Heart right ventricle (tissue), 16 donors: ENCODE results near the gene CASK. TPM values are rescaled to one million over a fixed set of nuclear protein-coding genes. Genes with fewer than 3 reads are reported as not detected.

ENCODE experiments used
- ATAC-seq, 8 donors: fragments of 200-7000 bp; cut with Tn5 transposase; one replicate each; pipeline ENCODE4 v1.9.1; 2020; ENCODE audit warnings: mild to moderate bottlenecking in 8 of 8, moderate library complexity in 8 of 8, moderate number of reproducible peaks in 1 of 8
- DNase-seq, 2 donors: peaks; one replicate each; pipeline ENCODE4 v3.0.0-alpha.2; 2020
- H3K27ac ChIP-seq, 10 donors: fragments of 200-600 bp; sonication (generic) in 2 of 10; one replicate each; pipeline versions ENCODE4 v1.5.0 to v1.8.0; 2020 to 2022; ENCODE audit warnings: mild to moderate bottlenecking in 3 of 10
- H3K27me3 ChIP-seq, 7 donors: fragments of 200-600 bp; one replicate each; pipeline ENCODE4 v1.8.0; 2021 to 2022; ENCODE audit warnings: mild to moderate bottlenecking in 2 of 7
- H3K36me3 ChIP-seq, 9 donors: fragments of 200-600 bp; sonication (generic) in 1 of 9; one replicate each; pipeline versions ENCODE4 v1.5.0 to v1.8.0; 2020 to 2022; ENCODE audit warnings: mild to moderate bottlenecking in 2 of 9
- H3K4me1 ChIP-seq, 9 donors: fragments of 200-600 bp; sonication (generic) in 1 of 9; one replicate each; pipeline versions ENCODE4 v1.5.0 to v1.8.0; 2020 to 2022; ENCODE audit warnings: mild to moderate bottlenecking in 4 of 9
- H3K4me3 ChIP-seq, 10 donors: fragments of 200-600 bp; sonication (generic) in 2 of 10; one replicate each; pipeline versions ENCODE4 v1.5.0 to v1.8.0; 2020 to 2022; ENCODE audit warnings: mild to moderate bottlenecking in 7 of 10, moderate library complexity in 2 of 10
- H3K9me3 ChIP-seq, 11 donors: fragments of 200-600 bp in 10 of 11; sonication (generic) in 2 of 11; one replicate each; pipeline versions ENCODE4 v1.5.0 to v1.8.0; 2013 to 2022; ENCODE audit warnings: mild to moderate bottlenecking in 2 of 11, control low read depth in 1 of 11, moderate library complexity in 1 of 11
- WGBS, 2 donors: extraction: QIAGEN DNeasy Blood & Tissue Kit; methylation state at CpG; one replicate each; pipeline ENCODE4 v1.1.7; 2013; ENCODE audit warnings: inconsistent platforms in 1 of 2; 5-methylcytosine and 5-hydroxymethylcytosine counted together
- intact Hi-C, 10 donors: fragments of 100-400 bp; cut with DNase I; formaldehyde crosslinking; loops; one replicate each; pipeline versions ENCODE4 v1.11.1 to v1.14.2; 2022
- polyA plus RNA-seq, 2 donors: library from polyadenylated mRNA; stranded (reverse); fragments of 200-250 nt; gene quantifications; one replicate each; pipeline ENCODE4 v1.2.3, GENCODE V29; 2013
- total RNA-seq, 10 donors: library from RNA; stranded (reverse); fragmentation: NEBNext Ultra II Directional in 3 of 10; extraction: Animal tissue kit (Norgen Biotek cat#: 25700) in 3 of 10; gene quantifications; one replicate each; pipeline versions ENCODE4 v1.2.1 to v1.2.4, GENCODE V29; 2021 to 2023
- TF ChIP-seq, protein P1 (sequence below), 9 donors: fragments of 200-600 bp; sonication (generic) in 2 of 9; IDR thresholded peaks; one replicate each; pipeline versions ENCODE4 v1.5.0 to v1.8.0; 2021 to 2022; ENCODE audit warnings: antibody characterized with exemption in 9 of 9, mild to moderate bottlenecking in 5 of 9, moderate library complexity in 1 of 9
- donor health status: Arrhythmogenic right ventricular cardiomyopathy.
- donor health status: ischemic (EF 13 %, LVEDD 7.1; RV severe dilation, severe dysfunction).
- donor health status: healthy with polysubstance abuse.
- donor health status: DM: no; HTN: yes; CAD: no.
- donor health status: DM: no; HTN: no; CAD: no.
- donor health status: ischemic (EF 25% LVEDD 6.9; RV normal size, moderate dysfunction).
- donor health status: ischemic (EF 25% LVEDD 5.7; RV mildly dilated, moderate dysfunction).
- donor health status: healthy.
- donor health status: DM: yes; HTN: yes; CAD: no.
- donor health status: Ischemic cardiomyopathy.
- donor health status: ischemic (EF 35%, LVEDD 5.7; RV mildly dilated, moderate dysfunction).
- donor health status: nonischemic (EF 11% LVEDD 7.7; RV severe dilation, severe dysfunction).
- donor health status: DM: yes; HTN: yes; CAD: no.
- donor health status: PGD.
- donor health status: ischemic (EF 29% LVEDD 5.4; RV normal size, mild dysfunction).
- donor health status: nonischemic (EF 23%, LVEDD 6.1; RV moderate dilation, normal function).

Gene CASK
- total and polyA plus RNA-seq, 12 donors = 2.2 to 20.7 (median 12.7) TPM

DNA sequence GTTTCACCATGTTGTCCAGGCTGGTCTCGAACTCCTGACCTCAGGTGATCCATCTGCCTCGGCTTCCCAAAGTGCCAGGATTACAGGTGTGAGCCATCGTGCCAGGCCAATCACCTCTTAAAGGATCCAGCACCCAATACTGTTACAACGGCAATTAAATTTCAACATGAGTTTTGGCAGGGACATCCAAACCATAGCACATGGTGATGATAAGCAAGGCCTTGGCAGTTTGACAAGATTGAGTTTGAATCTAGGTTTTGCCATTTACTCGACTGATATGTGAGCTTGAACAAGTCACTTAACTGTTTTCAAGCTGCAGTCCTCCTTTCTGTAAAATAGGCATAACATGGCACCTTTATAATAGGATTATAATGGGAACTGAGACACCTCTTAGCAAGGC is 115.3 kb downstream of the CASK start:
- Histone ChIP-seq H3K27ac (no peak overlapping the region), H3K36me3 (no peaks in the 10 kb centered on the region), H3K9me3 (peaks cover 0 to 22% (median 3%) of the 10 kb centered on the region in 11 donors), H3K4me3 (no peak overlapping the region), H3K27me3 (peaks cover 0 to 4% (median 0%) of the 10 kb centered on the region in 7 donors), H3K4me1 (no peaks in the 10 kb centered on the region)
- TF ChIP-seq, protein P1, sequence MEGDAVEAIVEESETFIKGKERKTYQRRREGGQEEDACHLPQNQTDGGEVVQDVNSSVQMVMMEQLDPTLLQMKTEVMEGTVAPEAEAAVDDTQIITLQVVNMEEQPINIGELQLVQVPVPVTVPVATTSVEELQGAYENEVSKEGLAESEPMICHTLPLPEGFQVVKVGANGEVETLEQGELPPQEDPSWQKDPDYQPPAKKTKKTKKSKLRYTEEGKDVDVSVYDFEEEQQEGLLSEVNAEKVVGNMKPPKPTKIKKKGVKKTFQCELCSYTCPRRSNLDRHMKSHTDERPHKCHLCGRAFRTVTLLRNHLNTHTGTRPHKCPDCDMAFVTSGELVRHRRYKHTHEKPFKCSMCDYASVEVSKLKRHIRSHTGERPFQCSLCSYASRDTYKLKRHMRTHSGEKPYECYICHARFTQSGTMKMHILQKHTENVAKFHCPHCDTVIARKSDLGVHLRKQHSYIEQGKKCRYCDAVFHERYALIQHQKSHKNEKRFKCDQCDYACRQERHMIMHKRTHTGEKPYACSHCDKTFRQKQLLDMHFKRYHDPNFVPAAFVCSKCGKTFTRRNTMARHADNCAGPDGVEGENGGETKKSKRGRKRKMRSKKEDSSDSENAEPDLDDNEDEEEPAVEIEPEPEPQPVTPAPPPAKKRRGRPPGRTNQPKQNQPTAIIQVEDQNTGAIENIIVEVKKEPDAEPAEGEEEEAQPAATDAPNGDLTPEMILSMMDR (IDR thresholded peaks at IDR 0.05) = no peak
- 61 to 69% methylated on average over 5 of the region's 5 CpGs for WGBS, 2 donors
- intact Hi-C loops = no loop called here
- no peak for ATAC-seq
- DNase-seq = no peak

DNA sequence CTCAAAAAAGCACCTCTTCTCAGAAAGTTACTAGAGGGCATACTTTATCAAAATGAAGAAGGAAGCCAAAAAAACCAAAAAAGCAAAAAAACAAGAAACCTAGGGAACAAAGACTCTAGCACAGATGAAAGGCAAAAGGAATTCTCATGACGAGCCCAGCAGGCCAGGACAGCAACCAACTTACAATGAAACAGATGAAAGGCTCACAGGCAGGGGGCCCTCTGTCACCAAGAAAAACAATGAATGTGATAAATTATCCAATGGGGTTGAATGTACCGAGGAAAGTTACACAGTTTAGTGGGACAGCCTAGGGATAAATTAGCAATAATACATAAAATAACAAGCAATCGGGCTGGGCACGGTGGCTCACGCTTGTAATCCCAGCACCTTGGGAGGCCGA is 120.4 kb downstream of the CASK start:
- WGBS, 2 donors = 79 to 81% methylated on average over 6 of the region's 6 CpGs
- no peak for DNase-seq

DNA sequence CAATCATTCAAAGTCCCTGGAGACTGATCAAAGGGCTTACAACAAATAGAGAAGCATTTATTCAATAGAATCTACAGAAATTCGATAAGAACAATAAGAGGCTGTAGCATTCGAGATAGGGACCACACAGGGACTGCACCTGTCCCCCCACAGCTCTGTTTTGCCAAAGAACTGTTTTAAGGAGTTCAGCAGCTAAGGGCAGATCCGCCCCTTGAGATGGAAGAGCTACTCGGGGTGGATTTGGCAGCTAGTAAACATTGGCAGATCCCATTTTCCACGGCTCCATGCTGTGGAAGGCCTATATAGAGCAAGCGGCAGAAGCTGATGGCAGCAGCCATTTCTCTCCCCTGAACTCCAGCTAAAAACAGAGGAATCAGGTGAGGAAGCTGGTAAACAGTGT is 123.7 kb downstream of the CASK start:
- TF ChIP-seq, protein P1 (IDR thresholded peaks at IDR 0.05) = no peak
- Histone ChIP-seq H3K4me3 (no peak overlapping the region), H3K4me1 (peaks cover 0 to 5% (median 0%) of the 10 kb centered on the region in 9 donors), H3K27ac (no peak overlapping the region), H3K27me3 (peaks cover 0 to 39% (median 0%) of the 10 kb centered on the region in 7 donors), H3K36me3 (no peaks in the 10 kb centered on the region), H3K9me3 (peaks cover 0 to 11% (median 0%) of the 10 kb centered on the region in 11 donors)
- 77 to 81% methylated on average over 6 of the region's 6 CpGs for WGBS, 2 donors
- no peak for ATAC-seq
- no peak for DNase-seq
- intact Hi-C loops = loop anchor here in 7 of 10 donors (5.0 to 10.0 kb wide), 2 partner anchors 1755 to 1758 kb away; no protein-coding TSS in a partner anchor

More for the DNA sequence above, 120.4 kb downstream of the CASK start:
- ATAC-seq = no peak
- no peak overlapping the region for H3K27ac ChIP-seq
- no peaks in the 10 kb centered on the region for H3K36me3 ChIP-seq
- peaks cover 0 to 30% (median 0%) of the 10 kb centered on the region in 7 donors for H3K27me3 ChIP-seq
- peaks cover 0 to 14% (median 0%) of the 10 kb centered on the region in 11 donors for H3K9me3 ChIP-seq
- H3K4me1 ChIP-seq = peaks cover 0 to 5% (median 0%) of the 10 kb centered on the region in 9 donors
- TF ChIP-seq, protein P1 (IDR thresholded peaks at IDR 0.05) = peak in 2 of 9 donors; percentile 16 to 29
- intact Hi-C loops = loop anchor here in 1 of 10 donors (5.0 kb wide), 1 partner anchor 1754 kb away; no protein-coding TSS in a partner anchor
- no peak overlapping the region for H3K4me3 ChIP-seq

DNA sequence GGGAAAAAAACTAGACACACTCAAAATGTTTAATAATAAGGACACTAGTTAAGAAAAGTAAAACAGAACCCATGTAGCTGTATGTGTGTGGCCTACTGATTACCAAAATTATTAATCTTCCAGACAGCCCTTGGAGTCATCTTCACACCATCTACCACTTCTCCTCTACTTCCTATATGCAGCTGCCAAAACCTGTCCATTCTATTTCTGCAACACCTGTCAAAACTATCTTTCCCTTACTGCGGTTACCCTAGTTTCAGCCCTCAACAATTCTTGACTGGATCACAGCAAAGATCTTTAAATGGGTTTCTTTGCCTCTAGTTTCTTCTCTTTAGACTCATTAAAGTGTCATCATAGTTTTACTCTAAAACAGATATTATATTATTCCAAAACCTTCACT is 126.8 kb downstream of the CASK start:
- TF ChIP-seq, protein P1 (IDR thresholded peaks at IDR 0.05) = no peak
- peaks cover 0 to 6% (median 0%) of the 10 kb centered on the region in 11 donors for H3K9me3 ChIP-seq
- no peaks in the 10 kb centered on the region for H3K36me3 ChIP-seq
- H3K4me3 ChIP-seq = no peak overlapping the region
- peaks cover 0 to 5% (median 0%) of the 10 kb centered on the region in 9 donors for H3K4me1 ChIP-seq
- intact Hi-C loops = loop anchor here in 6 of 10 donors (5.0 to 10.0 kb wide), 2 partner anchors 1758 to 1761 kb away; no protein-coding TSS in a partner anchor
- no peak for DNase-seq
- no peak overlapping the region for H3K27ac ChIP-seq
- ATAC-seq = no peak
- WGBS, 2 donors = 86 to 88% methylated on average over 1 of the region's 1 CpG
- peaks cover 0 to 52% (median 0%) of the 10 kb centered on the region in 7 donors for H3K27me3 ChIP-seq
